Muscle layer of duodenum (tissue), 2 donors: ENCODE results near the gene OR4F15.

Experiments used
- H3K27ac ChIP-seq: one replicate; pipeline ENCODE4 v1.7.0; 2013; ENCODE audit warnings: mild to moderate bottlenecking, low read length
- H3K27me3 ChIP-seq: one replicate; pipeline ENCODE4 v1.7.0; 2013; ENCODE audit warnings: low read depth, mild to moderate bottlenecking, control low read depth, low read length
- H3K36me3 ChIP-seq, 2 donors: one replicate each; pipeline ENCODE4 v1.7.0; 2013; ENCODE audit warnings: low read length in 2 of 2, control low read depth in 1 of 2, mild to moderate bottlenecking in 1 of 2; ENCODE audit not compliant: insufficient read depth in 2 of 2, control insufficient read depth in 1 of 2
- H3K4me1 ChIP-seq, 2 donors: one replicate each; pipeline ENCODE4 v1.7.0; 2013; ENCODE audit warnings: low read length in 2 of 2, mild to moderate bottlenecking in 2 of 2, control low read depth in 1 of 2, moderate library complexity in 1 of 2; ENCODE audit not compliant: insufficient read depth in 2 of 2, control insufficient read depth in 1 of 2
- H3K4me3 ChIP-seq, 2 donors: one replicate each; pipeline ENCODE4 v1.7.0; 2013; ENCODE audit warnings: low read length in 2 of 2, low read depth in 1 of 2, mild to moderate bottlenecking in 1 of 2
- H3K9me3 ChIP-seq, 2 donors: one replicate each; pipeline ENCODE4 v1.7.0; 2013; ENCODE audit warnings: low read length in 2 of 2, control low read depth in 1 of 2, mild to moderate bottlenecking in 1 of 2; ENCODE audit not compliant: control insufficient read depth in 1 of 2
- donor health status: healthy.

OR4F15 gene

GRCh38 chr15:101844916-101845315 lies 32.9 kb downstream of the OR4F15 start:
- Histone ChIP-seq H3K27ac (no peak overlapping the region), H3K36me3 (no peaks in the 10 kb centered on the region), H3K27me3 (no peaks in the 10 kb centered on the region), H3K9me3 (no peaks in the 10 kb centered on the region), H3K4me3 (no peak overlapping the region), H3K4me1 (no peaks in the 10 kb centered on the region)

GRCh38 chr15:101852356-101852755 lies 40.4 kb downstream of the OR4F15 start:
- Histone ChIP-seq H3K4me3 (no peak overlapping the region), H3K27ac (no peak overlapping the region), H3K9me3 (no peaks in the 10 kb centered on the region), H3K36me3 (no peaks in the 10 kb centered on the region), H3K4me1 (no peaks in the 10 kb centered on the region), H3K27me3 (no peaks in the 10 kb centered on the region)
